SK-N-MC (cell line): Measurements from ENCODE around the gene SMYD3.

Experiments
- EZH2 ChIP-seq: fragments of 200-600 bp; sonication (generic); IDR thresholded peaks from one replicate; pipeline ENCODE4 v1.6.1; 2017; ENCODE audit warnings: antibody characterized with exemption
- POLR2AphosphoS5 ChIP-seq: IDR thresholded peaks from 2 replicates; pipeline ENCODE4 v1.6.1; 2012; ENCODE audit warnings: mild to moderate bottlenecking, low read depth, low read length, borderline replicate concordance

DNA sequence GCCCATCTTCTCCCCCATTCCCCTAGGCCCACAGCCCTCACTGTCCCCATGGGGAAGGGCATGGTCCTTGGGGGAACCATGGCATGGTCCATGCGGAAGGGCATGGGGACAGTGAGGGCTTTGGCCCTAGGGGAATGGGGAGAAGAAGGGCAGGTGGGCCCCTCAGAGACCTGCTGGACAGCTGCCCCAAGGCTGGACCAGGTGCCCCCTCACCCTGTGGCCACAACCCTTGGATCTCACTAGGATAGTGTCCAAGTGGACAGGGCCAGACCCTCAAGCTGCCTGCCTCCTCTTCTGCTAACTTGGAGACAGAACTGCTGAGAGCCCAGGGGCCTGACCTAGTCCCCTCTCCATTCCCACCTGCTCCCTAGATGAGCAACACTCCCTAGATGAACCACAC is 12.4 kb upstream of the SMYD3 start:
- TF ChIP-seq EZH2 (no peak), POLR2AphosphoS5 (no peak)
